Adipose tissue (tissue), 3 donors: ENCODE data around the gene C19orf53. TPM values are rescaled to one million over a fixed set of nuclear protein-coding genes. Genes with fewer than 3 reads are reported as not detected.
"Not testable (repeated sequence)": the region's sequence is repeated elsewhere in the genome, so short reads cannot be mapped to it uniquely, and the experiment has no call there.

ENCODE experiments used
- H3K27ac ChIP-seq: one replicate; pipeline ENCODE4 v1.5.1; 2013; ENCODE audit warnings: low read depth, low read length
- WGBS, 3 donors: extraction: QIAGEN DNeasy Blood & Tissue Kit; methylation state at CpG; one replicate each; pipeline ENCODE4 v1.1.7; 2013; 5-methylcytosine and 5-hydroxymethylcytosine counted together
- polyA plus RNA-seq, 3 donors: library from polyadenylated mRNA; stranded (reverse); fragments of 200-250 nt; gene quantifications; one replicate each; pipeline ENCODE4 v1.2.3, GENCODE V29; 2013
- donor health status: healthy with polysubstance abuse.
- donor health status: Bipolar disorder and iron deficiency.
- donor health status: healthy.

Gene C19orf53
- 100 to 1,000 TPM in 2 of 3 donors, 10 to 100 TPM in 1; 89.2 to 156 (median 153) TPM for polyA plus RNA-seq

DNA sequence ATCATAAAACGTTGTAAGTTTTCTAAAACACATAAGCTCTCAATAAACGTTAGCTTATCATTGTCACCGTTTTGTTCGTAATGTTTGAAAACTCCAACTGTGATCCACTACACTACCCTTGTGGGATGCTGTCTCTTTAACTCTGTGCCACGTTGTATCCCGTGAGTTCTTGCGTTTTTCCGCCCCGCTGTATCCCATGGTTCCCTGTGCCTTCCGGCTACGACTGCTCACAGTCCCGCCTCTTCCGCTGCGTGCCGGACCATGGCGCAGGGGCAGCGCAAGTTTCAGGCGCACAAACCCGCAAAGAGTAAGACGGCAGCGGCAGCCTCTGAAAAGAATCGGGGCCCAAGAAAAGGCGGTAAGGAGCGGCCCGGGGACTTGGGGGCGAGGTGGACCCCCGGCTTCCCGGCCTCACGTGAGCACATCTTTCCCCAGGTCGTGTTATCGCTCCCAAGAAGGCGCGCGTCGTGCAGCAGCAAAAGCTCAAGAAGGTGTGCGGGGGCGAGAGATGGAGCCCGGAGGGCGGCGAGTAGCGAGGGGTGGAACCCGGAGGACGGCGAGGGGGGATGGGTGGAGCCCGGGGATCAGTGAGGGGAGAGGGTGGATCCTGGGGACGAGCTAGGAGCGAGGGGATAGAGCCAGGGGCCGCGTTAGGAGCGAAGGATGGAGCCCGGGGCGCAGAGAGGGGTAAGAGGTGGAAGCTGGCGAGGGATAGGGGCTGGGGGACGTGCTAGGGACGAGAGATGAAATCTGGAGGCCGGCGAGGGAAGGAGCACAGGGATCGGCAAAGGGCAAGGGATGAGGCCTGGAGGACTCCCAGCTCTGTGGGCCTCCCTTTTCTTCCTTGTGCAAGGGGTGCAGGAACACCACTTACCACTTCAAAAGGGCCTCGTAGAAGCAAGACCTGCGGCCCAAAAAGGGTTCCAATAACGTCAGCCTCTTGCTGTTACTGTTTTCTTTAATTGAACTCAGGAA lies at the start of gene C19orf53:
C19orf53 (plus strand) TSS at position 240 of the 975 bp plus-strand sequence; CDS start at position 262, 22 bp downstream.
- 0 to 1% (median 1%) methylated on average over 61 of the region's 61 CpGs for WGBS, 3 donors
- H3K27ac ChIP-seq, result peak within 1 kb of the TSS; percentile 11

DNA sequence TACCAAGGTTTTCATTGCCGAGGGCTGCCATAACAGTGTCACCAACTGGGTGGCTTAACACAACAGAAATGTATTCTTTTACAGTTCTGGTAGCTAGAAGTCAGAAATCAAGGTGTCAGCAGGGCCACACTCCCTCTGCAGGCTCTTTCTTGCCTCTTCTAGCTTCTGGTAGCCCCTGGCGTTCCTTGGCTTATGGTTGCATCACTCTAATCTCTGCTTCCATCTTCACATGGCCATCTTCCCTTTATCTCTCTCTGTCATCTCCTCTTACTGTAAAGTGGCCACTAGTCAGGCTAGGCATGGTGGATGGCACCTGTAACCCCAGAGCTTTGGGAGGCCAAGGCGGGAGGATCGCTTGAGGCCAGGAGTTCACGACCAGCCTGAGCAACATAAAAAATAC lies 47.9 kb upstream of the C19orf53 start:
- 95 to 97% (median 95%) methylated on average over 5 of the region's 5 CpGs for WGBS, 3 donors
- no peak overlapping the region for H3K27ac ChIP-seq

DNA sequence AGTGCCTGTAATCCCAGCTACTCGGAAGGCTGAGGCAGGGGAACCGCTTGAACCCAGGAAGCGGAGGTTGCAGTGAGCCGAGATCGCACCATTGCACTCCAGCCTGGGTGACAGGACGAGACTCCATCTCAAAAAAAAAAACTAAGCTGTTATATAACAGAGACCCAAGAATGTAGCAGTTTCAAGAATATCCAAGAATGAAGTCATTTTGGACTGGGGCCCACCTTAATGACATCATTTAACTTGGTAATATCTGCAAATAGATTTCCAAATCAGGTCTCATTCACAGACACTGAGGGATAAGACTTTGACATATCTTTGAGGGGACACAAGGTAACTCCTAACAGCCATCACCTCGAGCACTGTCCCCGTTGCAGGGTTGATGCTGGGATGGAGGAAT lies 46.5 kb upstream of the C19orf53 start:
- 59 to 73% (median 64%) methylated on average over 8 of the region's 8 CpGs for WGBS, 3 donors
- H3K27ac ChIP-seq, result no peak overlapping the region

DNA sequence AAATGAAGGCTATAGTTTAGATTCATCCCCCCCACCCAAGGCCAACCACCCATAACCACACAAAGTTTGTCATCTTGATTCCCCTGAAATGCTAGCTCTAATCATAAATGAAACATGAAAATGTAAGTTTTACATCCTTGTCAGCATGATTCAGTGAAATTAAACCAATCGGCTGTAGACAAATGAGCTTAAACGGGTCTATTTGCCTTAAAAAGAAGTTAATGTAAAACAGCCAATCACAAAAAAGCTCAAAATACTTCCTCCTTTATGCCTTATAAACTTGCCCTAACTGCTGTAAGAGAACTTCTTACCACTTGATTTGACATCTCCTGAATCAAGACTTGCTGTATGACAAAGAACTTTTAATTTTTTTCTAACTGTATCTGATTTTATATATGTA lies 44.4 kb upstream of the C19orf53 start:
- WGBS, 3 donors, result 29 to 51% (median 43%) methylated on average over 2 of the region's 2 CpGs

DNA sequence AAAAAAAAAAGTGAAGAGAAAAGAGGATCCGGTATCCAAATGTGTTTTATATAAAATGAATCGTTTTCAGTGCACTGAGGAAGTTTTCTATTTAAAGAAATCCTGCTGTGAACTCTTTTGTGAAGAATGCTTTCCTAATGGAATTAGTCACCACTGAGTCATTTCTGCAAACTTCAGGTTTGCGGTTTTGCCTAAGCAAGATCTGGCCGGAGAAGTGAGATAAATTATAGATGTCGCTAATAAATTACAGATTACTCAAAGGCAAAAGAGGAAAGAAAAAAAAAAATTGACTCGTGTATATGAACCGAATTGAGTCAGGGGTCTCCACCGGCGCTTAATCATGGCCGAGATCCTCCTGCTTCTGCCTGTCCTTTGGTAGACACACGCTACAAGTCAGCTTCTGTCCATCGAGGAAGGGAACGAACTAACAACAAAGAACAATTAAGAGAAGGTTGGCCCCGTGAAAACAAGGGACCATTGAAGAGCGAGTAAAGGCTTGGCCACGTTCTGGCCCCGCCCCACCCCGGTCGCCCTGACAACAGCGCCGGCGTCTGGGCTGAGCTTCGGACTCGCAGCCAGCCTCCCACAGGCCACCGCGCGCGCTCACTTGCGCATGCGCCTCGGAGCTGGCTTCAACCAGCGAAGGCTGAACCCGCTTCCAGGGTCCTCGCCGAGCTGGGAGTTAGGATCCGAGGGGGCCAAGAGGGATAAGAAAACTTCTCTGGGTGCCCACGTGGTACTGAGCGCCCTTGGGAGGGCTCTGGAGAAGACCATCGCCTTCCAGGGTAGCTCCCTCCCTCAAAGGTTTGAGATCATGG lies 42.9 kb upstream of the C19orf53 start:
- H3K27ac ChIP-seq, result peak overlapping the region; percentile 55
- 0 to 1% (median 1%) methylated on average over 39 of the region's 39 CpGs for WGBS, 3 donors

More for the DNA sequence above, 44.4 kb upstream of the C19orf53 start:
- no peak overlapping the region for H3K27ac ChIP-seq

DNA sequence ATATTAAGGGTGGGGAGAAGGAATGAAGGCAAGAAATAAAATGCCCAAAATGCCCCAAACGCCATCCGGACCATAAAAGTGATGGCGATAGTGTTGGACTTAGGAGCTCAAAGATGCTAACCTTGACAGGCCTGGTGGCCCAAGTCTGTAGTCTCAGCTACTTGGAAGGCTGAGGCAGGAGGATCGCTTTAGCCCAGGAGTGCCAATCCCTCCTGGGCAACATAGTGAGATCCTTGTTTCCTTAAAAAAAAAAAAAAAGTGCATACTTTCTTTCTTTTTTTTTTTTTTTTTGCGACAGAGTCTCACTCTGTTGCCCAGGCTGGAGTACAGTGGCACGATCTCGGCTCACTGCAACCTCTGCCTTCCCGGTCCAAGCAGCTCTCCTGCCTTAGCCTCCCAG lies 41.9 kb upstream of the C19orf53 start:
- H3K27ac ChIP-seq, result no peak overlapping the region
- WGBS, 3 donors, result 82 to 89% (median 85%) methylated on average over 7 to 8 of the region's 8 CpGs

DNA sequence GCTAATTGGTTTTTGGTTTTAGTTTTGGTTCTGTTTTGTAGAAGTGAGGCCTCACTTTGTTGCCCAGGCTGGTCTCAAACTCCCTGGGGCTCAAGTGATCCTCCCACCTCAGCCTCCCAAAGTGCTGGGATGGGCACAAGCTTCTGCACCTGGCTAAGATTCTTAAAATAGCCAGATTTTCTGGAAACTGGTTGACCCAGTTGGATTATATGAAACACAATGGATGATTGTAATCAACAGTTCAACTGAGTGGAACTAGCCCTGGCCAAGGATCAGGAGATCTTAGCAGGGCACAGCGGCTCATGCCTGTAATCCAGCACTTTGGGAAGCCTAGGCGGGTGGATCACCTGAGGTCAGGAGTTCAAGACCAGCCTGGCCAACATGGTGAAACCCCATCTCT lies 39.5 kb upstream of the C19orf53 start:
- no peak overlapping the region for H3K27ac ChIP-seq

DNA sequence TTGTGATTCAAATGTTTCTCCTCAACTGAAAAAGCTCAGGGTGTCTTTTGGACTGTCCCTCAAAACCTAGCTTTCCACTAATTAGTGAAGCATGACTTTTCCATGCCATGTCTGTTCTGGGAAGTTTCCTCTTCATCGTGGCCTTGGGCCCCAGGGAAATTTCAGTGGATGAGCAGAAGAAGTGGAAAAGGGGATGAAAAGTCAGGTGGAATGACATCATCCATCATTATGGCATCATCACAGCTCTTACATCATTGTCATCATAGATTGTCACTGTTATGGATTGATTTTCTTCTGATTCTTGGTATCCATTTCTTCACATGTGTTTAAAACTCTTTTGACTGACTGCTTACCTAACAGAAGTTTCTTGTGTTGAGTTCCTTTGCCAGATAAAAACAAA lies 36.2 kb upstream of the C19orf53 start:
- WGBS, 3 donors, result 79 to 89% (median 86%) methylated on average over 1 of the region's 1 CpG
- H3K27ac ChIP-seq, result no peak overlapping the region

More for the DNA sequence above, 39.5 kb upstream of the C19orf53 start:
- WGBS, 3 donors, result 84 to 98% (median 96%) methylated on average over 2 of the region's 2 CpGs

DNA sequence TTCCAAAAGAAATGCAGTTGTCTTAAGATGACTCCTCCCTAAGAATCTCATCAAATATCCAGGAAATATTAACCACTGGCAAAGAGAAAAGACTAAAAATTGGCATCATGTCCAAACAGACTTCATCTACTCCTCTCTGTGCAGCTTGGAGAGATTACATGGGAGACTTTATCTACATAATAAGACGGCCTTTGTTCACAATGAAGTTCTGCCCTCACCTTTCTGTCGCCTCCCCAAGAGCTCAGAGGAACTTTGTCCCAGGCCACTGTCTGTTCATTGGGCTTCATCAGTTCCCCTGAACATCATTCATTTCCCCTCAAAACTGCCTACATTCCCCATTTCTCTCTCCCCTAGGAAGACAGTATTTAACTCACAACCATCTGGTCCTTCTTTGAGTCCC lies 32.4 kb upstream of the C19orf53 start:
- WGBS, 3 donors, result 90 to 94% (median 93%) methylated on average over 2 of the region's 2 CpGs
- H3K27ac ChIP-seq, result no peak overlapping the region

DNA sequence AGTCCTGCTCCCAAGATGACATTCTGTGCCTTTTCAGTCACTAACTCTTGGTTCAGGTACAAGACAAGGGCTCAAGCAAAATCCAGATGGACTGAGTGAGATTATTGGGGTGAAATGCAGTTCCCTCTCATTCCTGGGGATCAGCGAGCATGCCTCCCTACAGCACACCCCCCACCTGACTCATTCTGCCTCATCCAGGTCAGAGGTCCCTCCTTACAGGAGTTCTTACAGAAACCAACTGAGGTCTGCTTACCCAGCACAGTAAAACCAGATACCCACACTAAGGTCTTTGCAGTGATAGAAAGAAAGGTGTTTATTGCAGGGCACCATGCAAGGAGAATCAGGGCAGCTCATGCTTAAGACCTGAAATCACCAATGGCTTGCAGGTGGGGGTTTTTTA lies 31.5 kb upstream of the C19orf53 start:
- WGBS, 3 donors, result 89 to 97% (median 94%) methylated on average over 1 of the region's 1 CpG
- H3K27ac ChIP-seq, result no peak overlapping the region

DNA sequence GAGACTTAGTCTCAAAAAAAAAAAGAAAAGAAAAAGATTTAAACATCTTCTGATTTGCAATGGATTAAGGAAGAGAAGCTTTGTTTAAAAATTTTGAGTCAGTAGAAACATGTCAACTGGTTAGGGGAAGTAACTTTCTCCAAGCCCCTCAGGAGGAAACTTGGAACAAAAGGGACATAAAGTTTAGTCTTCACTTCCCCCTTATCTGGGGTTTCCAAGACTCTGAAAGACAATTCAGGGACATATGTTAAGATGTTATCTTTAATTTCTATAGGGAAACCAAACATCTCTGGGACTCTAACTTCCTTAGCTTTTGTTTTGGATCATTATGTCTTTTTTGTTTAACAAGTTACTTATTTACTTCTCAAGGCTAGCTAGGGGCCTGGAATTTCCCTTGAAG lies 30.1 kb upstream of the C19orf53 start:
- no peak overlapping the region for H3K27ac ChIP-seq

DNA sequence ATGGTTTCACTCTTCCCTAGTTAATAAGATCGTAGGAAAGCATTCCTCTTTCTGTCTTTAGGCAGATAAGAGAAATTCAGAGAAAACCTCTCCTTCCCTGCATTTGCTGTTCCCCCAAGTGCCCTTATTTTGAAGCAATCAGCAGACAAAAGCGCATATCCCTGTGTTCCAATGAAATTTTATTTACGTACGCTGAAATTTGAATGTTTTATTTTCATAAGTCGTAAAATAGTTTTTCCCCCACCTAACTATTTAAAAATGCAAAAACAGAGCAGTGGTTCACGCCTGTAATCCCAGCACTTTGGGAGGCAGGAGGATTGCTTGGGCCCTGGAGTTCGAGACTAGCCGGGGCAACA lies 27.2 kb upstream of the C19orf53 start:
- H3K27ac ChIP-seq, result no peak overlapping the region

DNA sequence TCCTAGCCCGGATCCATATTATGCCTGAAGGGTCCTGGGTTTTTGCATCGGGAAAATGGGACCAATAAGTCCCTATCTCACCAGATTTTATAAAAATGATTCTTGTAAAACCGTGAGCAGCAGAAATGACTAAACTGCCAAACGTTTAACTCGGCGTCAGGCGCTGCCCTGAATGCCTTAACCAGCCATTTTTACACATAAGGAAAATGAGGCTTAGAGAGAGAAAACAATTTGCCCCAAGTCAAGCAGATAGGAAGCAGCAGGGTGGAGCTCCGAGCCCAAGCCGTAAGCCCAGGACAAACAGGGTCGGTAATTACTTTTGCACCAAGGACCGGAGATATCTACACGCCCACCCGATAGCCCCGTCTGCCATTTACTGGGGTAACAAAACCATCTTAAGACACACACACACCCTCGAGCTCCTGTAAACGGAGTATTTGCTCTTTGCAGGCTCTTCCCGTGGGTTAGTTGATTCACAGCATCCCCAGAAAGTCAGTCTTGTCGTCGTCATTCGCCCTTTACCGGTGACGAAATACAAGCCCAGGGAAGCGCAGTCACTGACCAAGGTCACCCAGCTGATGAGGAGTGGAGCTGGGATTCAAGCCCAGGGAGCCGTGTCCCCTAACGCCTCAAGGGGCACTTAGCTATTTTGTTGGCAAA lies 26.0 kb upstream of the C19orf53 start:
- 1% methylated on average over 25 of the region's 25 CpGs for WGBS, 3 donors
- peak overlapping the region; percentile 51 for H3K27ac ChIP-seq

More for the DNA sequence above, 27.2 kb upstream of the C19orf53 start:
- WGBS, 3 donors, result 88 to 92% (median 91%) methylated on average over 8 of the region's 8 CpGs

DNA sequence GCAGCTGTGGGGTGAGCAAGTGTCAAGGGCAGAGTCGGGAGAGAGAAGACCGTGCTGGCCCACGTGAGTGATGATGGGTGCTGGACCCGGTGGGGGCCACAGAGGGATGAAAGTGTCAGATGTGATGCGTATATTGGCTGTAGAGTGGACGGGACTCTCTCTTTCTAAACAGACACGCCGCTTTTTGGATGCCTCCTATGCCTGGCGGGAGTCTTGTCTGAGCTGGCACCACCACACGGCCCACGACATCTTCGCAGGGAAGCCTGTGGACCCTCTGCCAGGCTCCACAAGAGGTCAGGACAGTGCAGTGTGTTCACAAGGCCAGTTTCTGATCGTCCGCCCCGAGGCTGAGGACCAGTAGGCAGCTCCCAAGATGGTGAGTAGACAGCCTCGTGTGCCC lies 22.8 kb upstream of the C19orf53 start:
- WGBS, 3 donors, result 87 to 92% (median 88%) methylated on average over 16 of the region's 16 CpGs
- no peak overlapping the region for H3K27ac ChIP-seq

DNA sequence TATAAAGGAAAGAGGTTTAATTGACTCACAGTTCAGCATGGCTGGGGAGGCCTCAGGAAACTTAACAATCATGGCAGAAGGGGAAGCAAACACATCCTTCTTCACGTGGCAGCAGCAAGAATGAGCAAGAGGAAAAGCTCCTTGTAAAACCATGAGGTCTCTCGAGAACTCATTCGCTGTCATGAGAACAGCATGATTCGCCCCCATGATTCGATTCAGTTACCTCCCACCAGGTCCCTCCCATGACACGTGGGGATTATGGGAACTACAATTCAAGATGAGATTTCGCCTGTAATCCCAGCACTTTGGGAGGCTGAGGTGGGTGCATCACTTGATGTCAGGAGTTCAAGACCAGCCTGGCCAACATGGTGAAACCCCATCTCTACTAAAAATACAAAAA lies 20.6 kb upstream of the C19orf53 start:
- 80 to 92% (median 84%) methylated on average over 7 of the region's 7 CpGs for WGBS, 3 donors
- not testable (repeated sequence) for H3K27ac ChIP-seq

DNA sequence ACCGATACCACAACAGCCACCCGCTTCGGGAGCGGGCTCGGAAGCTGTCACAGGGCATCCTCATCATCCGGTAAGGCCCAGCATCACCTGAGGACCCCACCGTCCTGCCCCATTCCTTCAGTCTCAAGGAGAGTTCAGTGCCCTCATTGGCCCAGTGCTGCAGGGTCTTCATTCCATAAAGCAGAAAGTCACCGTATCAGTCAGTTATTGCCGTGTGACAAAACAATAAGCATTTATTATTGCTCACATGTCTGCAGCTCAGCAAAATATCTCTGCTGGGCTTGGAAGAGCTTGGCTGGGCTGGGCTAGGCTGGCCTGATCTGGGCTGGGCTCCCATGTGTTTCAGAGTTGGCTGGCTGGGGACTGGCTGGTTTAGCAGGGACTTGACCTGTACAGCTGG lies 18.0 kb upstream of the C19orf53 start:
- H3K27ac ChIP-seq, result no peak overlapping the region
- WGBS, 3 donors, result 96 to 98% (median 98%) methylated on average over 9 of the region's 9 CpGs

DNA sequence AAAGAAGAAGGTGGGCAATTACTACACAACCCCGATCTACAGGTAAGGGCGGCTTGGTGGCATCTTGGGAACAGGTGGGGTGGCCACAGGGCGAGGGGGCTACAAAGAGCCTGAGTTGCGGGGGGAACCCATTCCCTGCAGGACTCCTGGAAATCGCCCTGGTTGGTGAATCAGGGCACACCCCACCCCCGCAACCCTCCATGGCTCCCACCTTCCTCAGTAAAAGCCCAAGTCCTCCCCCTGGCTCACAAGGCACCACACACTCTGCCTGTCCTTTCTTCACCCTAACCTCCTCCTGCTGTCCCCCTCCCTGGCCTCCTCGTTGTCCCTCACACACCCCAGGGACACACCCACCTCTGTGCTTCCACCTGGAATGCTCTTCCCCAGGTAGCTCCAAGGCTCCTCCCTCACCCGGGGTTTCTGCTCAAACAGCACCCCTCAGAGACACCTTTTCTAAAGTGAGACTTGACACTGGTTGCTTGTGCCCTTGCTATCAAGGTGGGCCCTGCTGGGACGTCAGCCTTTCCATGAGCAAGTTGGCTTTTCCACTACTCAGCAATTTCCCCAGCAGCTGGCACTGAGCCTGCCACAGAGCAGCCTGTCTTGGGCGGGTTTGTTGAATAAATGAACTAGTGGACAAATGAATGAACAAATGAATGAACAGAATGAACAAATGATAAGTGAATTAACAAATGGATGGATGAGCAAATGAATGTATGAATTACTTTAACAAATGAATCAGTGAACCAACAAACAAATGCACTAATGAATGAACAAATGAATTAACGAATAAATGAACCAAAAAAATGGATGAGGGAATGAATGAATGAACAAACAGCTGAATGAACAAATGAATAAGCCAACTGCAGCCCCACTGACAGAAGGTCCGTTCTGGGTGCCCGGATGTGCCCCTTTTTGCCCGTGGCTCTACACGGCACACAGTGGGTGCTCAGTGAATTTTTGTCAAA lies 16.2 kb upstream of the C19orf53 start:
- no peak overlapping the region for H3K27ac ChIP-seq
- 87 to 92% (median 88%) methylated on average over 15 of the region's 15 CpGs for WGBS, 3 donors

DNA sequence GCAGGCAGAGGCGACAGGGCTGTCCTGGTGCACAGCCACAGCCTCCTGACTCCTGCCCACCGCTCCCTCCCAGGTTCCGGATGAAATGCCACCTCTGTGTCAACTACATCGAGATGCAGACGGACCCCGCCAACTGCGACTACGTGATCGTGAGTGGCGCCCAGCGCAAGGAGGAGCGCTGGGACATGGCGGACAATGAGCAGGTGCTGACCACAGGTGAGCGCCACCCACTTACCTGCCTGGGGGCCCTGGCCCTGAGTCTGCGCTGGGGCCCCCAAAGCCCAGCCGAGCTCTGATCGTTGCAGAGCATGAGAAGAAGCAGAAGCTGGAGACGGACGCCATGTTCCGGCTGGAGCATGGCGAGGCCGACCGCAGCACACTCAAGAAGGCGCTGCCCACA lies 15.5 kb upstream of the C19orf53 start:
- 96% methylated on average over 24 of the region's 24 CpGs for WGBS, 3 donors

More for the DNA sequence above, 15.5 kb upstream of the C19orf53 start:
- H3K27ac ChIP-seq, result no peak overlapping the region
